Neural cell (in vitro differentiated cells): Measurements from ENCODE around the gene MYO1H. TPM values are rescaled to one million over a fixed set of nuclear protein-coding genes. Genes with fewer than 3 reads are reported as not detected.

ENCODE experiments used
- H2AFZ ChIP-seq: fragments of 200-600, 300-800 bp; sonication (generic), shearing (Covaris generic); 2 replicates; pipeline ENCODE4 v1.6.0; 2014; ENCODE audit warnings: low read depth, mild to moderate bottlenecking, antibody characterized with exemption, low read length, moderate library complexity
- H3F3A ChIP-seq: fragments of 200-600 bp; shearing (Covaris generic); 2 replicates; pipeline ENCODE4 v1.6.1; 2016; ENCODE audit warnings: mild to moderate bottlenecking, moderate library complexity, mixed read lengths, antibody characterized with exemption, low read length; ENCODE audit not compliant: insufficient read depth, poor library complexity, severe bottlenecking
- H3K27ac ChIP-seq: fragments of 200-600, 300-800 bp; sonication (generic), shearing (Covaris generic); 2 replicates; pipeline ENCODE4 v1.5.1; 2014; ENCODE audit warnings: mild to moderate bottlenecking, low read length, moderate library complexity
- H3K27me3 ChIP-seq: fragments of 300-800, 200-600 bp; sonication (generic), shearing (Covaris generic); 2 replicates; pipeline ENCODE4 v1.6.0; 2014; ENCODE audit warnings: mild to moderate bottlenecking, low read depth, low read length, moderate library complexity; ENCODE audit not compliant: insufficient read depth
- H3K36me3 ChIP-seq: fragments of 300-800, 200-600 bp; sonication (generic), shearing (Covaris generic); 2 replicates; pipeline ENCODE4 v1.5.1; 2014; ENCODE audit warnings: mild to moderate bottlenecking, antibody characterized with exemption, low read length, moderate library complexity; ENCODE audit not compliant: insufficient read depth
- H3K4me2 ChIP-seq: fragments of 300-800, 200-600 bp; sonication (generic), shearing (Covaris generic); 2 replicates; pipeline ENCODE4 v1.6.0; 2014; ENCODE audit warnings: mild to moderate bottlenecking, low read length
- H3K4me3 ChIP-seq: fragments of 300-800, 200-600 bp; sonication (generic), shearing (Covaris generic); 2 replicates; pipeline ENCODE4 v1.5.1; 2014; ENCODE audit warnings: mild to moderate bottlenecking, low read length, moderate library complexity
- H3K79me2 ChIP-seq: fragments of 200-600 bp; shearing (Covaris generic); replicated peaks from 2 replicates; pipeline ENCODE4 v1.6.0; 2014; ENCODE audit warnings: mild to moderate bottlenecking, low read length, moderate library complexity; ENCODE audit not compliant: insufficient read depth
- H3K9ac ChIP-seq: fragments of 300-800, 200-600 bp; sonication (generic), shearing (Covaris generic); 2 replicates; pipeline ENCODE4 v1.6.1; 2016; ENCODE audit warnings: mild to moderate bottlenecking, low read length, mixed read lengths
- H3K9me2 ChIP-seq: fragments of 200-600 bp; shearing (Covaris generic); 2 replicates; pipeline ENCODE4 v1.6.1; 2016; ENCODE audit warnings: mild to moderate bottlenecking, low read length, mixed read lengths; ENCODE audit not compliant: insufficient read depth
- H3K9me3 ChIP-seq: fragments of 200-600, 300-800 bp; sonication (generic), shearing (Covaris generic); 2 replicates; pipeline ENCODE4 v1.6.1; 2016; ENCODE audit warnings: mild to moderate bottlenecking, mixed run types, low read length, moderate library complexity, mixed read lengths
- H4K20me1 ChIP-seq: fragments of 200-600 bp; shearing (Covaris generic); 2 replicates; pipeline ENCODE4 v1.6.1; 2016; ENCODE audit warnings: mild to moderate bottlenecking, mixed run types; ENCODE audit not compliant: insufficient read depth
- EP300 ChIP-seq: fragments of 450-650 bp; conservative IDR thresholded peaks from 2 replicates; pipeline ENCODE4 v1.6.1; 2014; ENCODE audit warnings: antibody characterized with exemption, mild to moderate bottlenecking, moderate library complexity; ENCODE audit not compliant: poor library complexity, severe bottlenecking
- EZH2 ChIP-seq: fragments of 200-600, 300-800 bp; shearing (Covaris generic), sonication (generic); IDR thresholded peaks from 2 replicates; pipeline ENCODE4 v1.6.1; 2014; ENCODE audit warnings: antibody characterized with exemption, low read length, borderline replicate concordance, mild to moderate bottlenecking; ENCODE audit not compliant: insufficient read depth, poor library complexity, severe bottlenecking
- MXI1 ChIP-seq: fragments of 450-650 bp; conservative IDR thresholded peaks from 2 replicates; pipeline ENCODE4 v1.6.1; 2014; ENCODE audit warnings: antibody characterized with exemption, mild to moderate bottlenecking; ENCODE audit not compliant: poor library complexity, severe bottlenecking
- POLR2AphosphoS5 ChIP-seq: IDR thresholded peaks from 2 replicates; pipeline ENCODE4 v1.6.1; 2012
- RAD21 ChIP-seq: fragments of 450-650 bp; conservative IDR thresholded peaks from 2 replicates; pipeline ENCODE4 v1.6.1; 2014; ENCODE audit warnings: antibody characterized with exemption, mild to moderate bottlenecking, moderate library complexity
- SMC3 ChIP-seq: fragments of 450-650 bp; conservative IDR thresholded peaks from 2 replicates; pipeline ENCODE4 v1.6.1; 2014; ENCODE audit warnings: antibody characterized with exemption, mild to moderate bottlenecking, moderate library complexity; ENCODE audit not compliant: poor library complexity
- TAF1 ChIP-seq: IDR thresholded peaks from 2 replicates; pipeline ENCODE4 v1.6.1; 2012; ENCODE audit warnings: low read depth
- polyA plus RNA-seq: library from polyadenylated mRNA; depleted of rRNA; stranded (reverse); fragments of >200 nt; gene quantifications from 2 replicates; pipeline ENCODE4 v1.2.3, GENCODE V29; 2014
- TF ChIP-seq, protein P1 (sequence below): fragments of 450-650 bp; IDR thresholded peaks from 2 replicates; pipeline ENCODE4 v1.5.1; 2014; ENCODE audit warnings: antibody characterized with exemption, mild to moderate bottlenecking, moderate library complexity; ENCODE audit not compliant: poor library complexity, severe bottlenecking
- TF ChIP-seq, protein P2 (sequence below): IDR thresholded peaks from 2 replicates; pipeline ENCODE4 v1.6.1; 2012; ENCODE audit warnings: borderline replicate concordance

Gene MYO1H
- polyA plus RNA-seq, 1 donor from 2014 or later: 10.6 TPM

DNA sequence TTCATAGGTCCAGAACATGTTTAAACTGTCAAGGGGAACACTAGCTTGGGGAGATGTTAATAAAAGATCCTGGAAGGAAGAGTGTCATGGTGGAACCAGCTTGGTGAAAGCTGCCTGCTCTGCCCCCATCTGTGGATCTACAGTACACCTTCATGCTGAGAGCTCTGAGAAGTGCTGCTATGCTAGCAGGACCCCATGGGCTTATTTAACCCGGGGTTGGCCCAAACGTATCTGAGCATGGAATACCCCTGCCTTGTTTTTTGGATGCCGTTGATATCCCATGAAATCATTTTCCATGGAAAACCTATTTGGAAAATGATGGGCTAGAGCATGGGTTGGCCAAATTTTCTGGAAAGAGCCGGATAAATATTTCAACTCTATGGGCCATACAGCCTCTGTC, 144.0 kb downstream of the MYO1H start:
- Histone ChIP-seq H2AFZ (no peak overlapping the region), H3K9me3 (no peaks in the 10 kb centered on the region), H4K20me1 (no peaks in the 10 kb centered on the region), H3K27ac (no peak overlapping the region), H3K4me3 (no peak overlapping the region), H3F3A (no peaks in the 10 kb centered on the region), H3K36me3 (peaks cover 8% of the 10 kb centered on the region), H3K4me2 (no peak overlapping the region), H3K79me2 (no peaks in the 10 kb centered on the region), H3K9ac (no peak overlapping the region), H3K9me2 (no peaks in the 10 kb centered on the region), H3K27me3 (no peaks in the 10 kb centered on the region)
- no peak for TF ChIP-seq TAF1
- TF ChIP-seq, protein P1, sequence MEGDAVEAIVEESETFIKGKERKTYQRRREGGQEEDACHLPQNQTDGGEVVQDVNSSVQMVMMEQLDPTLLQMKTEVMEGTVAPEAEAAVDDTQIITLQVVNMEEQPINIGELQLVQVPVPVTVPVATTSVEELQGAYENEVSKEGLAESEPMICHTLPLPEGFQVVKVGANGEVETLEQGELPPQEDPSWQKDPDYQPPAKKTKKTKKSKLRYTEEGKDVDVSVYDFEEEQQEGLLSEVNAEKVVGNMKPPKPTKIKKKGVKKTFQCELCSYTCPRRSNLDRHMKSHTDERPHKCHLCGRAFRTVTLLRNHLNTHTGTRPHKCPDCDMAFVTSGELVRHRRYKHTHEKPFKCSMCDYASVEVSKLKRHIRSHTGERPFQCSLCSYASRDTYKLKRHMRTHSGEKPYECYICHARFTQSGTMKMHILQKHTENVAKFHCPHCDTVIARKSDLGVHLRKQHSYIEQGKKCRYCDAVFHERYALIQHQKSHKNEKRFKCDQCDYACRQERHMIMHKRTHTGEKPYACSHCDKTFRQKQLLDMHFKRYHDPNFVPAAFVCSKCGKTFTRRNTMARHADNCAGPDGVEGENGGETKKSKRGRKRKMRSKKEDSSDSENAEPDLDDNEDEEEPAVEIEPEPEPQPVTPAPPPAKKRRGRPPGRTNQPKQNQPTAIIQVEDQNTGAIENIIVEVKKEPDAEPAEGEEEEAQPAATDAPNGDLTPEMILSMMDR: no peak
- TF ChIP-seq, protein P2, sequence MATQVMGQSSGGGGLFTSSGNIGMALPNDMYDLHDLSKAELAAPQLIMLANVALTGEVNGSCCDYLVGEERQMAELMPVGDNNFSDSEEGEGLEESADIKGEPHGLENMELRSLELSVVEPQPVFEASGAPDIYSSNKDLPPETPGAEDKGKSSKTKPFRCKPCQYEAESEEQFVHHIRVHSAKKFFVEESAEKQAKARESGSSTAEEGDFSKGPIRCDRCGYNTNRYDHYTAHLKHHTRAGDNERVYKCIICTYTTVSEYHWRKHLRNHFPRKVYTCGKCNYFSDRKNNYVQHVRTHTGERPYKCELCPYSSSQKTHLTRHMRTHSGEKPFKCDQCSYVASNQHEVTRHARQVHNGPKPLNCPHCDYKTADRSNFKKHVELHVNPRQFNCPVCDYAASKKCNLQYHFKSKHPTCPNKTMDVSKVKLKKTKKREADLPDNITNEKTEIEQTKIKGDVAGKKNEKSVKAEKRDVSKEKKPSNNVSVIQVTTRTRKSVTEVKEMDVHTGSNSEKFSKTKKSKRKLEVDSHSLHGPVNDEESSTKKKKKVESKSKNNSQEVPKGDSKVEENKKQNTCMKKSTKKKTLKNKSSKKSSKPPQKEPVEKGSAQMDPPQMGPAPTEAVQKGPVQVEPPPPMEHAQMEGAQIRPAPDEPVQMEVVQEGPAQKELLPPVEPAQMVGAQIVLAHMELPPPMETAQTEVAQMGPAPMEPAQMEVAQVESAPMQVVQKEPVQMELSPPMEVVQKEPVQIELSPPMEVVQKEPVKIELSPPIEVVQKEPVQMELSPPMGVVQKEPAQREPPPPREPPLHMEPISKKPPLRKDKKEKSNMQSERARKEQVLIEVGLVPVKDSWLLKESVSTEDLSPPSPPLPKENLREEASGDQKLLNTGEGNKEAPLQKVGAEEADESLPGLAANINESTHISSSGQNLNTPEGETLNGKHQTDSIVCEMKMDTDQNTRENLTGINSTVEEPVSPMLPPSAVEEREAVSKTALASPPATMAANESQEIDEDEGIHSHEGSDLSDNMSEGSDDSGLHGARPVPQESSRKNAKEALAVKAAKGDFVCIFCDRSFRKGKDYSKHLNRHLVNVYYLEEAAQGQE: no peak
- no peak for TF ChIP-seq RAD21
- TF ChIP-seq POLR2AphosphoS5: no peak
- no peak for TF ChIP-seq SMC3
- no peak for TF ChIP-seq EP300
- no peak for TF ChIP-seq EZH2
- no peak for TF ChIP-seq MXI1

DNA sequence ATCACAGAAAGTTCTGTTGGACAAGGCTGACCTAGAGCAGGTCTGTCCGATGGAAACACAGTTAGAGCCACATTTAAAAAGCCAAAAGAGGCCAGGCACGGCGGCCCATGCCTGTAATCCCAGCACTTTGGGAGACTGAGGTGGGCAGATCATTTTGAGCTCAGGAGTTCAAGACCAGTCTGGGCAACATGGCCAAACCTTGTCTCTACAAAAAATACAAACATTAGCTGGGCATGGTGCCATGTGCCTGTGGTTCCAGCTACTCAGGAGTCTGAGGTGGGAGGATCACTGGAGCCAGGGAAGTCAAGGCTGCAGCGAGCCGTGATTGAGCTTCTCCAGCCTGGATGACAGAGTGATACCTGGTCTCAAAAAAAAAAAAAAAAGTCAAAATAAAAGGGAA, 144.7 kb downstream of the MYO1H start:
- Histone ChIP-seq H3K9me2 (no peaks in the 10 kb centered on the region), H3K4me3 (no peak overlapping the region), H4K20me1 (no peaks in the 10 kb centered on the region), H3K27me3 (no peaks in the 10 kb centered on the region), H3K36me3 (peaks cover 8% of the 10 kb centered on the region), H3F3A (no peaks in the 10 kb centered on the region), H3K9ac (no peak overlapping the region), H3K4me2 (no peak overlapping the region), H3K79me2 (no peaks in the 10 kb centered on the region), H3K27ac (no peak overlapping the region), H2AFZ (no peak overlapping the region), H3K9me3 (no peaks in the 10 kb centered on the region)
- no peak for TF ChIP-seq POLR2AphosphoS5
- no peak for TF ChIP-seq SMC3
- no peak for TF ChIP-seq RAD21
- TF ChIP-seq MXI1: no peak
- TF ChIP-seq, protein P1: no peak
- TF ChIP-seq TAF1: no peak
- no peak for TF ChIP-seq EZH2
